HL-60/S4 (cell line): ENCODE measurements around the gene MNT.

Source experiments
- in situ Hi-C: fragments of 300-500 bp; cut with MboI; formaldehyde crosslinking; loops from 2 replicates; pipeline ENCODE4 v1.14.3; 2022; ENCODE audit warnings: low sequenced_read_pairs

Gene MNT

DNA sequence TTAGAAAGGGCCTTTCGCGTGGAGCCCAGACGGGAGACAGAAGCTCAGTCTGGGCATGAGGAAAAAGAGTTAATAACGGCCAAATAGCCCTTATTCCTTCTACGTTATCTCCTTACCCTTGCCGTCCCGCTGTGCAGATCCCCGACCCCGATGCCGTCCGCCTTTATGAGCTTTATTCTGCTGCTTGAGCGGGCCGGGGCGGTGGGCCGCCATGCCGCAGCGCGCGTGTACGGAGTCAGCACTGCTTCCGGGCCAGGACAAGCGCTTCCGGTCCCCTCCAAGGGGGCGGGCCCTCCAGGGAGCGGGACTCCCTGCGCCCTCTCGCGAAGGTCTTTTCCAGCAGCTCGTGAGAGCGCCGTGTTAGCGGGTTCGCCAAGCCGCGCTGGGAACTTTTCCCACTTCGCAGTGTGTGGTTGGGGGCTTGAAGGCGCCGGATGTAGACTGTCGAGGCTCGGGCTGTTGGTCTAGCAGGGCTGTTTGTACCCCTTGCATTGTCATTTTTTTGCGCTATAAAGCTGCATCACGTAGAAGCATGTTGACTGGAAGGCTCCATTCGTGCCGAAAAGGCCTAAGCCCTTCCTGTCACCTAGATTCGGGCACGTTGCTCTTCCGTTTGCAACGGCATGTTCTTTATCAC lies 64.5 kb downstream of the MNT start, which contains the start of gene TSR1:
Gene TSR1, minus strand, starts transcription at position 243 of the 637 bp plus-strand sequence. Its CDS starts 30 bp downstream, at position 213.
- in situ Hi-C loops: no loop called here

DNA sequence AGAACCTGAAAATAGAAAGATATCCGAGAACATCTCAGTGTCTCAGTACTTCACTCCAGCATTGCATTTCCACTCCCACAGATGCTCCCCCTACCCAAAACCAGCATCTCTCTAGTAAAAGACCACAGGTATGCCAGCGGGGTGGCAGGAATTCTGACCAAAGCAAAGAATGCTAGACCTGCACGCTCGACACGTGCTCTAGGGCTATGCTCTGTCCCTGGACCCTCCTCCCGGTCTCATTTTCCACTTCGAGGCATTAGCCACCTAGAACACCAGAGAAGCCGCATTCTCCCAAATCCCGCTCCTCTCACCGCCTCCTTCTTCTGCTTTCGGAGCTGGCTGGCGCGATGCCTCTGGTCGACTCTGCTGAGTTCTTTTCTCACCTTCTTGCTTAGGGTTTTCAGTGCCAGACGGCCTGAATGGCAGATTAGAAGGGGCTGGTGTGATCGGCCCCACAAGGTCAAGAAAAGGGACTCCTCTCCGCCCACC lies 65.1 kb downstream of the MNT start:
- in situ Hi-C loops: no loop called here
